Measurements from ENCODE around the gene KIRREL1.

DNA sequence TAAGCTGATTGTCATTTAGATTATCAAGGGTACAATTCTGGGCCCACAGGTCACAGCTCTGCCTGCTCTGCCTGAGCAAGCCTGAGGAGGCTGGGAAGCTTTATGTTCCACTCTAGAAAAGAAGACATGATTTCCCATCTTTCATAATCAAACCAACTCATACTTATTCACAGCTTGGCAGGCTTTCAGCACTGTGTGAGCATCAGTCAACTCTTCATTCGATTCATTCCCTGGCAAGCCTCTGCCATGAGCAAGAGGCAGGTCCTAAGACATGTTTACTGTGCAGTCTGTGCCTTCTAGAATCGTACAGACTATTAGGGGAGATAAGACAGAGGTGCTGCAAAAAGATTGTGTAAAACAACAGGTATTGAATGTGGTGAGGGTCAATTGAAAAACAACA lies 24.5 kb upstream of the KIRREL1 start:
- TF ChIP-seq, protein P1, sequence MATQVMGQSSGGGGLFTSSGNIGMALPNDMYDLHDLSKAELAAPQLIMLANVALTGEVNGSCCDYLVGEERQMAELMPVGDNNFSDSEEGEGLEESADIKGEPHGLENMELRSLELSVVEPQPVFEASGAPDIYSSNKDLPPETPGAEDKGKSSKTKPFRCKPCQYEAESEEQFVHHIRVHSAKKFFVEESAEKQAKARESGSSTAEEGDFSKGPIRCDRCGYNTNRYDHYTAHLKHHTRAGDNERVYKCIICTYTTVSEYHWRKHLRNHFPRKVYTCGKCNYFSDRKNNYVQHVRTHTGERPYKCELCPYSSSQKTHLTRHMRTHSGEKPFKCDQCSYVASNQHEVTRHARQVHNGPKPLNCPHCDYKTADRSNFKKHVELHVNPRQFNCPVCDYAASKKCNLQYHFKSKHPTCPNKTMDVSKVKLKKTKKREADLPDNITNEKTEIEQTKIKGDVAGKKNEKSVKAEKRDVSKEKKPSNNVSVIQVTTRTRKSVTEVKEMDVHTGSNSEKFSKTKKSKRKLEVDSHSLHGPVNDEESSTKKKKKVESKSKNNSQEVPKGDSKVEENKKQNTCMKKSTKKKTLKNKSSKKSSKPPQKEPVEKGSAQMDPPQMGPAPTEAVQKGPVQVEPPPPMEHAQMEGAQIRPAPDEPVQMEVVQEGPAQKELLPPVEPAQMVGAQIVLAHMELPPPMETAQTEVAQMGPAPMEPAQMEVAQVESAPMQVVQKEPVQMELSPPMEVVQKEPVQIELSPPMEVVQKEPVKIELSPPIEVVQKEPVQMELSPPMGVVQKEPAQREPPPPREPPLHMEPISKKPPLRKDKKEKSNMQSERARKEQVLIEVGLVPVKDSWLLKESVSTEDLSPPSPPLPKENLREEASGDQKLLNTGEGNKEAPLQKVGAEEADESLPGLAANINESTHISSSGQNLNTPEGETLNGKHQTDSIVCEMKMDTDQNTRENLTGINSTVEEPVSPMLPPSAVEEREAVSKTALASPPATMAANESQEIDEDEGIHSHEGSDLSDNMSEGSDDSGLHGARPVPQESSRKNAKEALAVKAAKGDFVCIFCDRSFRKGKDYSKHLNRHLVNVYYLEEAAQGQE (IDR thresholded peaks at IDR 0.05; ENCODE audit: insufficient read depth in 1 of 2, low read depth in 2 of 2, low read length in 1 of 2), result no peak
- TF ChIP-seq POLR2AphosphoS5 (IDR thresholded peaks at IDR 0.05; ENCODE audit: low read depth, low read length) (no peak), SIN3A (IDR thresholded peaks at IDR 0.05; ENCODE audit: borderline replicate concordance, insufficient read depth, low read depth, low read length) (no peak)
- TF ChIP-seq, protein P2, sequence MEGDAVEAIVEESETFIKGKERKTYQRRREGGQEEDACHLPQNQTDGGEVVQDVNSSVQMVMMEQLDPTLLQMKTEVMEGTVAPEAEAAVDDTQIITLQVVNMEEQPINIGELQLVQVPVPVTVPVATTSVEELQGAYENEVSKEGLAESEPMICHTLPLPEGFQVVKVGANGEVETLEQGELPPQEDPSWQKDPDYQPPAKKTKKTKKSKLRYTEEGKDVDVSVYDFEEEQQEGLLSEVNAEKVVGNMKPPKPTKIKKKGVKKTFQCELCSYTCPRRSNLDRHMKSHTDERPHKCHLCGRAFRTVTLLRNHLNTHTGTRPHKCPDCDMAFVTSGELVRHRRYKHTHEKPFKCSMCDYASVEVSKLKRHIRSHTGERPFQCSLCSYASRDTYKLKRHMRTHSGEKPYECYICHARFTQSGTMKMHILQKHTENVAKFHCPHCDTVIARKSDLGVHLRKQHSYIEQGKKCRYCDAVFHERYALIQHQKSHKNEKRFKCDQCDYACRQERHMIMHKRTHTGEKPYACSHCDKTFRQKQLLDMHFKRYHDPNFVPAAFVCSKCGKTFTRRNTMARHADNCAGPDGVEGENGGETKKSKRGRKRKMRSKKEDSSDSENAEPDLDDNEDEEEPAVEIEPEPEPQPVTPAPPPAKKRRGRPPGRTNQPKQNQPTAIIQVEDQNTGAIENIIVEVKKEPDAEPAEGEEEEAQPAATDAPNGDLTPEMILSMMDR (IDR thresholded peaks at IDR 0.05), result no peak

All from Panc1 (cell line).